Activated T-cell treated with anti-CD3 and anti-CD28 coated beads, Interleukin-2, amount 50 U/mL, for 4 hours (primary cell): ENCODE results near the gene IWS1. TPM values are rescaled to one million over a fixed set of nuclear protein-coding genes. Genes with fewer than 3 reads are reported as not detected.
"Not testable (repeated sequence)": the region's sequence is repeated elsewhere in the genome, so short reads cannot be mapped to it uniquely, and the experiment has no call there.

Source experiments
- ATAC-seq, 2 donors: fragments of 200-7000 bp; cut with Tn5 transposase; one replicate each; pipeline ENCODE4 v1.10.0; 2021
- DNase-seq: peaks from one replicate; pipeline ENCODE4 v3.0.0-alpha.2; 2020
- H3K27me3 Mint-ChIP-seq: one replicate; pipeline ENCODE4 v1.8.0; 2021; ENCODE audit warnings: low read depth, mixed read lengths
- H3K36me3 Mint-ChIP-seq: one replicate; pipeline ENCODE4 v1.8.0; 2022; ENCODE audit warnings: mixed read lengths; ENCODE audit not compliant: insufficient read depth
- H3K4me1 Mint-ChIP-seq: one replicate; pipeline ENCODE4 v1.8.0; 2021; ENCODE audit warnings: low read depth, mixed read lengths
- H3K4me3 Mint-ChIP-seq: one replicate; pipeline ENCODE4 v1.8.0; 2021; ENCODE audit warnings: mild to moderate bottlenecking, moderate library complexity, mixed read lengths
- H3K9me3 Mint-ChIP-seq: one replicate; pipeline ENCODE4 v1.8.0; 2021; ENCODE audit warnings: mixed read lengths
- total RNA-seq, 3 donors: library from RNA; stranded (reverse); gene quantifications; one replicate each; pipeline ENCODE4 v1.2.1, GENCODE V29; 2021

The IWS1 gene
- total RNA-seq, 3 donors from 2014 or later: 49.8 to 57.8 (median 55.2) TPM

- DNase-seq (no peak), ATAC-seq (no peak)
- Mint-ChIP-seq H3K9me3 (no peaks in the 10 kb centered on the region), H3K27me3 (peaks cover 17% of the 10 kb centered on the region), H3K4me1 (no peaks in the 10 kb centered on the region), H3K36me3 (no peaks in the 10 kb centered on the region), H3K4me3 (no peak overlapping the region)
Observed at GRCh38 chr2:127545796-127546195, 19.5 kb upstream of the IWS1 start.

- DNase-seq (no peak), ATAC-seq (no peak)
- H3K4me3 Mint-ChIP-seq: no peak overlapping the region
- H3K27me3 Mint-ChIP-seq: peaks cover 17% of the 10 kb centered on the region
- H3K9me3 Mint-ChIP-seq: no peaks in the 10 kb centered on the region
- H3K4me1 Mint-ChIP-seq: no peaks in the 10 kb centered on the region
- no peaks in the 10 kb centered on the region for H3K36me3 Mint-ChIP-seq
Observed at GRCh38 chr2:127545189-127545588, 18.9 kb upstream of the IWS1 start.

GRCh38 chr2:127543013-127543501, 16.8 kb upstream of the IWS1 start:
- not testable (repeated sequence) for H3K36me3 Mint-ChIP-seq, H3K9me3 Mint-ChIP-seq, H3K27me3 Mint-ChIP-seq, ATAC-seq, H3K4me1 Mint-ChIP-seq, H3K4me3 Mint-ChIP-seq, DNase-seq

- Mint-ChIP-seq H3K4me3 (no peak overlapping the region), H3K27me3 (peaks cover 2% of the 10 kb centered on the region), H3K4me1 (no peaks in the 10 kb centered on the region), H3K36me3 (no peaks in the 10 kb centered on the region), H3K9me3 (no peaks in the 10 kb centered on the region)
- DNase-seq (no peak), ATAC-seq (no peak)
Observed at GRCh38 chr2:127542231-127542630, 15.9 kb upstream of the IWS1 start.

- Mint-ChIP-seq H3K4me3 (no peak overlapping the region), H3K36me3 (no peaks in the 10 kb centered on the region), H3K27me3 (peaks cover 2% of the 10 kb centered on the region), H3K4me1 (no peaks in the 10 kb centered on the region), H3K9me3 (no peaks in the 10 kb centered on the region)
- DNase-seq (no peak), ATAC-seq (no peak)
Observed at GRCh38 chr2:127541809-127542208, 15.5 kb upstream of the IWS1 start.

GRCh38 chr2:127537644-127538043, 11.4 kb upstream of the IWS1 start:
- H3K9me3 Mint-ChIP-seq: no peaks in the 10 kb centered on the region
- no peaks in the 10 kb centered on the region for H3K36me3 Mint-ChIP-seq
- no peak for ATAC-seq
- DNase-seq: no peak
- no peak overlapping the region for H3K4me3 Mint-ChIP-seq
- no peaks in the 10 kb centered on the region for H3K4me1 Mint-ChIP-seq
- peaks cover 6% of the 10 kb centered on the region for H3K27me3 Mint-ChIP-seq

- ATAC-seq (no peak), DNase-seq (no peak)
- H3K27me3 Mint-ChIP-seq: peaks cover 6% of the 10 kb centered on the region
- no peaks in the 10 kb centered on the region for H3K36me3 Mint-ChIP-seq
- H3K4me3 Mint-ChIP-seq: no peak overlapping the region
- H3K9me3 Mint-ChIP-seq: no peaks in the 10 kb centered on the region
- H3K4me1 Mint-ChIP-seq: no peaks in the 10 kb centered on the region
Observed at GRCh38 chr2:127536707-127537541, 10.6 kb upstream of the IWS1 start.

GRCh38 chr2:127535918-127536317, 9.6 kb upstream of the IWS1 start:
- ATAC-seq (no peak), DNase-seq (no peak)
- peaks cover 6% of the 10 kb centered on the region for H3K27me3 Mint-ChIP-seq
- H3K36me3 Mint-ChIP-seq: no peaks in the 10 kb centered on the region
- H3K4me3 Mint-ChIP-seq: no peak overlapping the region
- H3K9me3 Mint-ChIP-seq: no peaks in the 10 kb centered on the region
- H3K4me1 Mint-ChIP-seq: no peaks in the 10 kb centered on the region

- no peaks in the 10 kb centered on the region for H3K4me1 Mint-ChIP-seq
- ATAC-seq: no peak
- no peak within 1 kb of the TSS for H3K4me3 Mint-ChIP-seq
- peaks cover 6% of the 10 kb centered on the region for H3K27me3 Mint-ChIP-seq
- H3K36me3 Mint-ChIP-seq: no peaks in the 10 kb centered on the region
- DNase-seq: no peak
- H3K9me3 Mint-ChIP-seq: no peaks in the 10 kb centered on the region
Observed at GRCh38 chr2:127535422-127535901, 9.2 kb upstream of the IWS1 start, which contains the start of gene MYO7B. Gene MYO7B (plus strand): TSS chr2:127535683. CDS start chr2:127559723, 24,040 bp downstream.

- no peaks in the 10 kb centered on the region for H3K36me3 Mint-ChIP-seq
- H3K4me3 Mint-ChIP-seq: no peak overlapping the region
- peaks cover 6% of the 10 kb centered on the region for H3K27me3 Mint-ChIP-seq
- DNase-seq: no peak
- no peak for ATAC-seq
- H3K4me1 Mint-ChIP-seq: peaks cover 5% of the 10 kb centered on the region
- H3K9me3 Mint-ChIP-seq: no peaks in the 10 kb centered on the region
Observed at GRCh38 chr2:127532296-127532695, 6.0 kb upstream of the IWS1 start.

- H3K4me1 Mint-ChIP-seq: peaks cover 10% of the 10 kb centered on the region
- H3K36me3 Mint-ChIP-seq: no peaks in the 10 kb centered on the region
- peaks cover 3% of the 10 kb centered on the region for H3K27me3 Mint-ChIP-seq
- no peaks in the 10 kb centered on the region for H3K9me3 Mint-ChIP-seq
- no peak overlapping the region for H3K4me3 Mint-ChIP-seq
- no peak for DNase-seq
- ATAC-seq: no peak
Observed at GRCh38 chr2:127531221-127531648, 4.9 kb upstream of the IWS1 start.

- no peak for ATAC-seq
- no peaks in the 10 kb centered on the region for H3K36me3 Mint-ChIP-seq
- H3K9me3 Mint-ChIP-seq: no peaks in the 10 kb centered on the region
- H3K4me1 Mint-ChIP-seq: peaks cover 11% of the 10 kb centered on the region
- H3K4me3 Mint-ChIP-seq: no peak overlapping the region
- H3K27me3 Mint-ChIP-seq: peaks cover 3% of the 10 kb centered on the region
- DNase-seq: no peak
Observed at GRCh38 chr2:127530245-127531140, 4.2 kb upstream of the IWS1 start.

- ATAC-seq, DNase-seq, H3K36me3 Mint-ChIP-seq, H3K27me3 Mint-ChIP-seq, H3K4me3 Mint-ChIP-seq, H3K9me3 Mint-ChIP-seq: not testable (repeated sequence)
- H3K4me1 Mint-ChIP-seq: peaks cover 16% of the 10 kb centered on the region
Observed at GRCh38 chr2:127529416-127529815, 3.1 kb upstream of the IWS1 start.

- no peaks in the 10 kb centered on the region for H3K36me3 Mint-ChIP-seq
- no peak overlapping the region for H3K4me3 Mint-ChIP-seq
- ATAC-seq: no peak
Observed at GRCh38 chr2:127528487-127528886, 2.2 kb upstream of the IWS1 start.

More at GRCh38 chr2:127528487-127528886, 2.2 kb upstream of the IWS1 start:
- Mint-ChIP-seq H3K27me3 (no peaks in the 10 kb centered on the region), H3K9me3 (no peaks in the 10 kb centered on the region), H3K4me1 (peaks cover 23% of the 10 kb centered on the region)
- DNase-seq: no peak
